Activated CD4-positive, alpha-beta T cell treated with anti-CD3 and anti-CD28 coated beads for 36 hours (primary cell): ENCODE measurements around the gene CTDSPL. TPM values are rescaled to one million over a fixed set of nuclear protein-coding genes. Genes with fewer than 3 reads are reported as not detected.

Source experiments
- ATAC-seq: fragments of 200-7000 bp; cut with Tn5 transposase; one replicate; pipeline ENCODE4 v1.10.0; 2021; ENCODE audit warnings: mild to moderate bottlenecking, moderate library complexity
- CTCF ChIA-PET: fragments of 350-600 bp; sonication (Branson Sonifier 250); formaldehyde crosslinking; loops from one replicate; lab custom pipeline; 2021; ENCODE audit warnings: antibody characterized with exemption; lab: Charles Lee
- POLR2A ChIA-PET: fragments of 350-600 bp; sonication (Branson Sonifier 250); formaldehyde crosslinking; loops from one replicate; lab custom pipeline; 2021; ENCODE audit warnings: antibody characterized with exemption, inconsistent platforms; lab: Charles Lee
- DNase-seq: peaks from one replicate; pipeline ENCODE4 v3.0.0-alpha.2; 2020
- H3K27ac Mint-ChIP-seq: one replicate; pipeline ENCODE4 v1.8.0; 2021; ENCODE audit warnings: mixed read lengths
- H3K27me3 Mint-ChIP-seq: one replicate; pipeline ENCODE4 v1.8.0; 2021; ENCODE audit warnings: mixed read lengths
- H3K36me3 Mint-ChIP-seq: one replicate; pipeline ENCODE4 v1.8.0; 2021; ENCODE audit warnings: low read depth, mixed read lengths
- H3K4me1 Mint-ChIP-seq: one replicate; pipeline ENCODE4 v1.8.0; 2021; ENCODE audit warnings: mixed read lengths
- H3K4me3 Mint-ChIP-seq: one replicate; pipeline ENCODE4 v1.8.0; 2021; ENCODE audit warnings: mild to moderate bottlenecking, moderate library complexity, mixed read lengths
- H3K9me3 Mint-ChIP-seq: one replicate; pipeline ENCODE4 v1.8.0; 2021; ENCODE audit warnings: low read depth, mixed read lengths
- intact Hi-C, 2 experiments: fragments of 100-400 bp; cut with DNase I in 1 of 2; cut with micrococcal nuclease in 1 of 2; formaldehyde crosslinking; loops; one replicate each; pipeline versions ENCODE4 v1.14.2 to v1.15.1; 2022 to 2024; cut with DNase I, micrococcal nuclease
- total RNA-seq, 2 experiments: library from RNA; stranded (reverse); gene quantifications; one replicate each; pipeline ENCODE4 v1.2.3, GENCODE V29; 2021

CTDSPL gene
- total RNA-seq, 2 experiments from 2014 or later = 3.9 to 5.3 TPM

DNA sequence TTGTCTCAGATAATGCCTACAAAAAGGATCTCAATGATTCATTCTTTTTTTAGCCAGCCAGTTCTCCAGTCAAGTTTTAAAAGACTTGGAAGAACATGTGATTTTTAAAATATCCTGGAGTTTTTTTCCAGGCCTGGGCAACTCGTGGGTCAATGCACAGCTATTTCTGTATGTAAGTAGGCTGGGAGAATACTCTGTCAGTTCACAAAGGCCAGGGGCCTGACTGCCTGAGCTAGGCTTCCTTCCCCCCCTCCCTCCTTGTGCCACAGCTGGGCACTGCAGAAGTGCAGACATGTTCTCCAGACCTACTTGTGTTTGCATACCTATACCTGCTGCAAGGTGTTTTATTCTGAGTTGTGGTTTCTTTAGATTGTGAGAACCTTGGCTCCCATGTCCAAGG is 43.7 kb downstream of the CTDSPL start:
- POLR2A ChIA-PET = no interaction called here
- intact Hi-C loops = no loop called here

GRCh38 chr3:37905987-37906674 is 44.5 kb downstream of the CTDSPL start:
- Mint-ChIP-seq H3K4me3 (no peak overlapping the region), H3K27ac (no peak overlapping the region), H3K36me3 (no peaks in the 10 kb centered on the region), H3K27me3 (no peaks in the 10 kb centered on the region), H3K4me1 (peaks cover 20% of the 10 kb centered on the region), H3K9me3 (no peaks in the 10 kb centered on the region)
- CTCF ChIA-PET = no interaction called here
- no peak for ATAC-seq
- POLR2A ChIA-PET = no interaction called here
- intact Hi-C loops = no loop called here
- DNase-seq = no peak

More for the DNA sequence above, 43.7 kb downstream of the CTDSPL start:
- H3K27ac Mint-ChIP-seq = no peak overlapping the region
- no peaks in the 10 kb centered on the region for H3K9me3 Mint-ChIP-seq
- CTCF ChIA-PET = interaction anchor here (0.7 kb wide), 1 partner anchor 51 kb away, joined by 3 read pairs; no protein-coding TSS in a partner anchor
- no peak overlapping the region for H3K4me3 Mint-ChIP-seq
- peaks cover 20% of the 10 kb centered on the region for H3K4me1 Mint-ChIP-seq
- ATAC-seq (no peak), DNase-seq (no peak)
- H3K36me3 Mint-ChIP-seq = no peaks in the 10 kb centered on the region
- H3K27me3 Mint-ChIP-seq = no peaks in the 10 kb centered on the region

DNA sequence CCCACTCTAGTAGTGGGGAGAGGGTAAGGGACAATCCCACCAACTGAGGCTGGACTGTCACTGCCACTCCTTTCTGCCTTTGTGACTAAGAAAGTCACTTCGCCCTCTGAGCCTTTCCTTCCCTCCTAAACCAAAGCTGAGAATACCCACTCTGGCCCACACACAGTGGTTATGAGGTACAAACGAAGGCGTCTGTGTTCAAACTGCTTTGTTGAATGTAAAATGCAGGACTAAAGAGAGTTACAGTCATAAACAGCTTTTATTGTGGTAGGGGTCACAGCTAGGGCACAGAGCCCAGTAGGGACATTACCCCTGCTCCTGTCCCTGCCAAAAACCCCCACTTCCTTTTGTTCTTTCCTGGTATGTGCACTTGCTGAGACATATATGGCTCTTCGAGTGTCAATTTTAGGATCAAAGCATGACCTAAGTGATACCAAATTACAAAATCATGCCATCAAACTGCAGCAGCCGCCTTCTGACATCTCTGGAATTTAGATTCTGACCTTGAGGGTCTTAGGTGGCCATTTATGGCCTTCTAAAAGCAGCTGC is 45.1 kb downstream of the CTDSPL start:
- Mint-ChIP-seq H3K36me3 (no peaks in the 10 kb centered on the region), H3K4me3 (no peak overlapping the region), H3K9me3 (no peaks in the 10 kb centered on the region), H3K4me1 (peaks cover 20% of the 10 kb centered on the region), H3K27me3 (no peaks in the 10 kb centered on the region), H3K27ac (no peak overlapping the region)
- ATAC-seq (peak; percentile 75), DNase-seq (peak; percentile 26)
- intact Hi-C loops = no loop called here
- CTCF ChIA-PET = interaction anchor here (0.5 kb wide), 1 partner anchor 498 kb away, joined by 3 read pairs; no protein-coding TSS in a partner anchor
- POLR2A ChIA-PET = no interaction called here

DNA sequence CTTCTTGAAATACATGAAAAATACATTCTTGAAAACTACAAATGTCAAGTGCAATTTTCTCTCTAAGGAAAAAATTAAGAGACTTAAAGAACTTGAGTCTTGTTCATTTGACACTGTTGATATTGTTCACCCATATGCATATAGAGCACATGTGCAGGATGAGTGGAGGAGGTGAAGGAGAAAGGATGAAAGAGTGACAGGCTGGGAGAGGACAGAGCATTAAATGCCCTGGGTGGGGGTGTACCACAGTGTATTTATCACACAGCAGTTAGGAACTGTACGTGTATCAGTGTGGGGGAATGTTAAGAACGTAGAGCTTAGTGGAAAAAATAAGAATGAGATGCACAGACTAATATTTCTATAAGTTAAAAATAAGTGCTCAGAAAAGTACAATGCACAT is 45.7 kb downstream of the CTDSPL start:
- CTCF ChIA-PET = interaction anchor here (1.3 to 1.5 kb wide), 2 partner anchors 15 to 51 kb away, joined by 3 read pairs; no protein-coding TSS in a partner anchor
- Mint-ChIP-seq H3K4me1 (peaks cover 20% of the 10 kb centered on the region), H3K4me3 (no peak overlapping the region), H3K27ac (no peak overlapping the region), H3K9me3 (no peaks in the 10 kb centered on the region), H3K36me3 (no peaks in the 10 kb centered on the region), H3K27me3 (no peaks in the 10 kb centered on the region)
- no peak for DNase-seq
- POLR2A ChIA-PET = no interaction called here
- intact Hi-C loops = no loop called here
- ATAC-seq = no peak

DNA sequence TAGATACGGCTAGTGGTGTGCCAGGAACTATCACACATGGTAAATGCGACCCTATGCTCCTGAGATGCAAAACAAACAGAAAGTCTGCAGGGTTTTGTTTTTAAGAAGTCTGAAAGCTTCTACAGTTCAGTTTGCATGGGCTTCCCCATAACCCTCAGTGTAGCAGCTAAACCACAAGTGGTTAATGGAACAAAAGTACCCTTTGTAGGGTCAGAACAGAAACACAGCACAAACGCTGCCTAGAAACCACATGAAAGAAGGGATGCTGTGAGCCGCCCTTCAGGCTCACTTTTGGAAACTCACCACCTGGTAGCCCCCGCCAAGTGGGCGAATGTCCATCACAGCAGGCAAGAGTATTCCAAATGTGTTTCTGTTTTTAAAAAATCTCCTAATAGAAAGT is 46.2 kb downstream of the CTDSPL start:
- ChIA-PET CTCF (interaction anchor here (1.3 to 1.5 kb wide), 2 partner anchors 15 to 52 kb away, joined by 3 read pairs; no protein-coding TSS in a partner anchor), POLR2A (interaction anchor here (0.6 kb wide), 1 partner anchor 19 kb away, joined by 3 read pairs; no protein-coding TSS in a partner anchor)
- intact Hi-C loops = no loop called here
- no peak overlapping the region for H3K4me3 Mint-ChIP-seq
- H3K27ac Mint-ChIP-seq = no peak overlapping the region
- peak; percentile 56 for ATAC-seq
- peak; percentile 30 for DNase-seq
- H3K4me1 Mint-ChIP-seq = peaks cover 20% of the 10 kb centered on the region
- H3K27me3 Mint-ChIP-seq = no peaks in the 10 kb centered on the region
- H3K9me3 Mint-ChIP-seq = no peaks in the 10 kb centered on the region
- H3K36me3 Mint-ChIP-seq = no peaks in the 10 kb centered on the region

- no peaks in the 10 kb centered on the region for H3K27me3 Mint-ChIP-seq
- peaks cover 20% of the 10 kb centered on the region for H3K4me1 Mint-ChIP-seq
- ATAC-seq (no peak), DNase-seq (no peak)
- POLR2A ChIA-PET = no interaction called here
- CTCF ChIA-PET = interaction anchor here (0.6 kb wide), 1 partner anchor 746 kb away, joined by 3 read pairs; no protein-coding TSS in a partner anchor
- intact Hi-C loops = no loop called here
- H3K36me3 Mint-ChIP-seq = no peaks in the 10 kb centered on the region
- H3K4me3 Mint-ChIP-seq = no peak overlapping the region
- no peak overlapping the region for H3K27ac Mint-ChIP-seq
- H3K9me3 Mint-ChIP-seq = no peaks in the 10 kb centered on the region
These were observed 47.6 kb downstream of the CTDSPL start for GRCh38 chr3:37909067-37909911.

- no peak overlapping the region for H3K27ac Mint-ChIP-seq
- no peaks in the 10 kb centered on the region for H3K36me3 Mint-ChIP-seq
- H3K27me3 Mint-ChIP-seq = no peaks in the 10 kb centered on the region
- DNase-seq (no peak), ATAC-seq (no peak)
- CTCF ChIA-PET = interaction anchor here (0.7 kb wide), 1 partner anchor 12 kb away, joined by 3 read pairs; no protein-coding TSS in a partner anchor
- no peaks in the 10 kb centered on the region for H3K9me3 Mint-ChIP-seq
- intact Hi-C loops = no loop called here
- H3K4me1 Mint-ChIP-seq = peaks cover 20% of the 10 kb centered on the region
- no peak overlapping the region for H3K4me3 Mint-ChIP-seq
- POLR2A ChIA-PET = interaction anchor here (0.6 kb wide), 1 partner anchor 26 kb away, joined by 3 read pairs; no protein-coding TSS in a partner anchor
These were observed 49.2 kb downstream of the CTDSPL start for GRCh38 chr3:37910671-37911400.

DNA sequence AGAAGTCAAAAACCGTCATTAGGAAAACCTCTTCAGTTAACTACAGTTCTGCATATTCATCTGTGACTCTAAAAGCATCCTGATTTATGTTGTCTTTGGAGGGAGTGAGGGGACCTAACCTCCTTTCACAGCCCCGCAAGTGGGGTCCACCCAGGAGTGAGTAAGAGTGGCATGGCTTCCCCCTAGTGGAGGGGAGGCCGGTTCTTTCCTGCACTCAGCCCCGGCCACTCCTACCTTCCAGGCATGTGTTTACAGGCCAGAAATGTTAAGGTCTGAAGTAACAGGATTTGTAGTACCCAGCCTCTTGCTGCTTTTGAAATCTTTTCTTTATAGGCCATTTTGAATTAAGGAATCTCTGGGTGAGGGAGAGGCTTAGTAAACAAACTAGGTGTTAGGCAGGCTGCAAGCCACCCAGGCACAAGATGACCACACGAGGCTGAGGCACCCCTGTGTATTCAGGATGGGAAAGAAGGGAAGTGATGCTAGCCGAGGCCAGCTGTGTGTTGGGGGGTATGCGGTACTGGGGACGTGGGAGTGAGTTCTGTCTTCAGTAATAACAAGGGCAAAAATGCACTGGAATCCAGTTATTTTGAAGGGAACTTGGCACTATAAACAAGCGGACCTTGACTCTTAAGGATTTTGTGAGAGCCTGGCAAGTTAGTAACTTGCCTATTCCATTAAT is 50.5 kb downstream of the CTDSPL start:
- H3K36me3 Mint-ChIP-seq = no peaks in the 10 kb centered on the region
- H3K9me3 Mint-ChIP-seq = no peaks in the 10 kb centered on the region
- no peak overlapping the region for H3K4me3 Mint-ChIP-seq
- intact Hi-C loops = no loop called here
- no peak overlapping the region for H3K27ac Mint-ChIP-seq
- H3K4me1 Mint-ChIP-seq = peaks cover 9% of the 10 kb centered on the region
- no peak for ATAC-seq
- ChIA-PET CTCF (no interaction called here), POLR2A (no interaction called here)
- DNase-seq = no peak
- no peaks in the 10 kb centered on the region for H3K27me3 Mint-ChIP-seq

DNA sequence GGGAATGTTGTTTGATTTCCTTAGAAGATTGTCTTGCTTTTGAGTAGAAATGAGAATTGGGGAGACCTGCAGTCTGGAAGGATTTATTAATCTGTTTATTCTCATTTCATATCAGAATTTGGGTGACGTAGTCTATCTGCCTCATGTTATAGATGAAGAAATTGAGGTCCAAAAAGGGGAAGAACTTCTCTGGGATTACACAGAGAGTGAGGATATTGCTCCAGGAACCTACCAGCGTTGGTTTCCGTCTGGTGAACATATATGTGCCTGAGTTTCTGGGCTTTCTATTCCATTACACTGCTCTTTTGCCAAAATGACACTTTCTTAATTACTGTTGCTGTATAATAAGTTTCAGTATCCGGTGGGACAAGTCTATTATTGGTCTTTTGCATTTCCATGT is 51.8 kb downstream of the CTDSPL start:
- H3K27me3 Mint-ChIP-seq = no peaks in the 10 kb centered on the region
- H3K4me1 Mint-ChIP-seq = no peaks in the 10 kb centered on the region
- intact Hi-C loops = no loop called here
- H3K27ac Mint-ChIP-seq = no peak overlapping the region
- ATAC-seq (no peak), DNase-seq (no peak)
- H3K4me3 Mint-ChIP-seq = no peak overlapping the region
- ChIA-PET POLR2A (no interaction called here), CTCF (no interaction called here)
- H3K9me3 Mint-ChIP-seq = no peaks in the 10 kb centered on the region
- H3K36me3 Mint-ChIP-seq = no peaks in the 10 kb centered on the region

DNA sequence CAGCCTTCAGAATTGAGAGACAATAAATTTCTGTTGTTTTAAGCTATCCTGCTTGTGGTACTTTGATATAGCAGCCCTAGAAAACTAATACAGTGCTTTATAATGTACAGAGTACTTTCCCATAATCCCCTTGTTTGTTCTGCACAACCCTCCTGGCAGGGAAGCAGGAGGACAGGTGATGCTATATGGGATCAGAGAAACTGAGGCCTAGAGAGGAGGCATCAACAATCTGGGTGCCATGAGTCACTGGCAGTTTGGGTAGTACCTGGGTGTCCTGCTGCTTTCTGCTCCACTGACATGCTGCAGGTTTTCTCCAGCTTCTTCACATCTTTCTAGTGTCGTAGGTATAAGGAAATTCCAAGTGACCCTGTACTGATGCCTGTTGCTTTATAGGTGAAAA is 55.0 kb downstream of the CTDSPL start:
- intact Hi-C loops = no loop called here
- POLR2A ChIA-PET = interaction anchor here (0.7 kb wide), 1 partner anchor 769 kb away, joined by 4 read pairs; no protein-coding TSS in a partner anchor
- CTCF ChIA-PET = no interaction called here
- Mint-ChIP-seq H3K4me3 (no peak overlapping the region), H3K27ac (no peak overlapping the region), H3K9me3 (no peaks in the 10 kb centered on the region), H3K4me1 (no peaks in the 10 kb centered on the region), H3K27me3 (no peaks in the 10 kb centered on the region), H3K36me3 (no peaks in the 10 kb centered on the region)
- DNase-seq = no peak
- no peak for ATAC-seq
